HepG2 (cell line): ENCODE data around the gene SSC4D. TPM values are rescaled to one million over a fixed set of nuclear protein-coding genes. Genes with fewer than 3 reads are reported as not detected.
A peak's percentile ranks its signal among the peaks of the same experiment; 100 is the strongest.

Experiments
- AKAP8 ChIP-seq: sonication (generic); formaldehyde crosslinking; IDR thresholded peaks from 2 replicates; pipeline ENCODE4 v1.5.1; 2020; ENCODE audit warnings: mild to moderate bottlenecking, missing genetic modification reagents
- ATAD3A ChIP-seq: sonication (generic); formaldehyde crosslinking; IDR thresholded peaks from 2 replicates; pipeline ENCODE4 v1.4.0; 2020; ENCODE audit warnings: missing genetic modification reagents
- CBFB ChIP-seq: sonication (generic); formaldehyde crosslinking; IDR thresholded peaks from 2 replicates; pipeline ENCODE4 v1.4.0; 2020; ENCODE audit warnings: missing genetic modification reagents
- DPF2 ChIP-seq: sonication (generic); formaldehyde crosslinking; IDR thresholded peaks from 2 replicates; pipeline ENCODE4 v1.4.0; 2020; ENCODE audit warnings: mild to moderate bottlenecking, low read depth, missing genetic modification reagents, borderline replicate concordance
- PCBP2 ChIP-seq: fragments of 200-400 bp; formaldehyde crosslinking; optimal IDR thresholded peaks from 2 replicates; pipeline ENCODE3; 2018; ENCODE audit warnings: low read length, low read depth; ENCODE audit not compliant: poor library complexity, severe bottlenecking
- PITX1 ChIP-seq: sonication (generic); formaldehyde crosslinking; IDR thresholded peaks from 2 replicates; pipeline ENCODE4 v1.5.1; 2020; ENCODE audit warnings: mild to moderate bottlenecking, missing genetic modification reagents
- POLR2A ChIP-seq, 2 experiments: IDR thresholded peaks; 2 replicates each; pipeline ENCODE4 v1.6.1; 2011; ENCODE audit warnings: low read depth in 2 of 2, low read length in 2 of 2, mild to moderate bottlenecking in 1 of 2, moderate library complexity in 1 of 2; ENCODE audit not compliant: insufficient read depth in 1 of 2
- REL ChIP-seq: sonication (generic); formaldehyde crosslinking; conservative IDR thresholded peaks from 2 replicates; pipeline ENCODE4 v1.8.0; 2022; ENCODE audit warnings: mild to moderate bottlenecking, missing genetic modification reagents, moderate library complexity
- SALL1 ChIP-seq: sonication (generic); formaldehyde crosslinking; IDR thresholded peaks from 2 replicates; pipeline ENCODE4 v1.8.0; 2022; ENCODE audit warnings: mild to moderate bottlenecking, missing genetic modification reagents
- SATB2 ChIP-seq: sonication (generic); formaldehyde crosslinking; IDR thresholded peaks from 2 replicates; pipeline ENCODE4 v1.5.0; 2020; ENCODE audit warnings: missing genetic modification reagents
- SIN3B ChIP-seq: fragments of 150-350 bp; IDR thresholded peaks from 2 replicates; pipeline ENCODE4 v1.6.1; 2014; ENCODE audit warnings: low read length
- SMARCC2 ChIP-seq: fragments of 450-650 bp; IDR thresholded peaks from 2 replicates; pipeline ENCODE4 v1.6.1; 2017; ENCODE audit warnings: antibody characterized with exemption, mild to moderate bottlenecking
- SOX5 ChIP-seq: IDR thresholded peaks from 2 replicates; pipeline ENCODE4 v1.6.1; 2016; ENCODE audit warnings: borderline replicate concordance
- TAF1 ChIP-seq: sonication (generic); formaldehyde crosslinking; IDR thresholded peaks from 2 replicates; pipeline ENCODE4 v1.4.0; 2020; ENCODE audit warnings: missing genetic modification reagents
- TCF7L2 ChIP-seq: IDR thresholded peaks from 2 replicates; pipeline ENCODE4 v1.6.1; 2011; ENCODE audit warnings: mild to moderate bottlenecking, low read depth, low read length, moderate library complexity
- WIZ ChIP-seq: sonication (generic); formaldehyde crosslinking; IDR thresholded peaks from 2 replicates; pipeline ENCODE4 v1.5.1; 2020; ENCODE audit warnings: mild to moderate bottlenecking, missing genetic modification reagents
- ZIK1 ChIP-seq: sonication (generic); formaldehyde crosslinking; IDR thresholded peaks from 2 replicates; pipeline ENCODE4 v1.5.0; 2020; ENCODE audit warnings: mild to moderate bottlenecking, low read depth, missing genetic modification reagents, borderline replicate concordance
- ZNF3 ChIP-seq: IDR thresholded peaks from 2 replicates; pipeline ENCODE4 v1.7.0; 2017; ENCODE audit warnings: inconsistent platforms
- ZNF30 ChIP-seq: sonication (generic); formaldehyde crosslinking; IDR thresholded peaks from 2 replicates; pipeline ENCODE4 v1.5.0; 2020; ENCODE audit warnings: mild to moderate bottlenecking, missing genetic modification reagents
- ZNF615 ChIP-seq: sonication (generic); formaldehyde crosslinking; IDR thresholded peaks from 2 replicates; pipeline ENCODE4 v1.5.0; 2020; ENCODE audit warnings: mild to moderate bottlenecking, missing genetic modification reagents, borderline replicate concordance
- polyA plus RNA-seq, 8 experiments: library from polyadenylated mRNA; depleted of rRNA in 3 of 8; stranded (reverse) in 7 of 8; unstranded in 1 of 8; fragments of >200 nt; fragmentation: Illumina TruSeq in 4 of 8; extraction: Trizol in 4 of 8; gene quantifications; 2 replicates each; pipeline versions ENCODE4 v1.2.1 to v1.2.3, GENCODE V29; 2011 to 2016; ENCODE audit warnings: low read depth in 4 of 8, missing spikeins in 1 of 8, mixed read lengths in 1 of 8; ENCODE audit not compliant: insufficient read depth in 1 of 8
- total RNA-seq, 5 experiments: library from RNA; depleted of rRNA; stranded (reverse); fragments of >200 nt; fragmentation: Illumina TruSeq; extraction: Trizol; gene quantifications; 2 replicates each; pipeline ENCODE4 v1.2.3, GENCODE V29; 2016; ENCODE audit warnings: low read depth in 1 of 5
- TF ChIP-seq, protein P1 (sequence below): sonication (generic); formaldehyde crosslinking; IDR thresholded peaks from 2 replicates; pipeline ENCODE4 v1.5.1; 2020; ENCODE audit warnings: missing genetic modification reagents, mild to moderate bottlenecking, borderline replicate concordance
- TF ChIP-seq, protein P2 (sequence below): sonication (generic); formaldehyde crosslinking; IDR thresholded peaks from 2 replicates; pipeline ENCODE4 v1.5.0; 2020; ENCODE audit warnings: mild to moderate bottlenecking, missing genetic modification reagents
- TF ChIP-seq, protein P3 (sequence below): sonication (generic); formaldehyde crosslinking; IDR thresholded peaks from 2 replicates; pipeline ENCODE4 v1.4.0; 2020; ENCODE audit warnings: low read depth, mild to moderate bottlenecking, missing genetic modification reagents
- TF ChIP-seq, protein P4 (sequence below), 2 experiments: sonication (generic) in 1 of 2; formaldehyde crosslinking in 1 of 2; IDR thresholded peaks; 2 replicates each; pipeline versions ENCODE4 v1.4.0 to v1.6.1; 2018 to 2020; ENCODE audit warnings: missing genetic modification reagents in 2 of 2, borderline replicate concordance in 1 of 2, low read depth in 1 of 2, mild to moderate bottlenecking in 1 of 2, missing biosample characterization in 1 of 2

SSC4D gene
- total and polyA plus RNA-seq, 2 of the 13 experiments (the other 11 are each of a cell fraction or from before 2014, with no cell fraction given): 33.3 to 63.8 TPM

DNA sequence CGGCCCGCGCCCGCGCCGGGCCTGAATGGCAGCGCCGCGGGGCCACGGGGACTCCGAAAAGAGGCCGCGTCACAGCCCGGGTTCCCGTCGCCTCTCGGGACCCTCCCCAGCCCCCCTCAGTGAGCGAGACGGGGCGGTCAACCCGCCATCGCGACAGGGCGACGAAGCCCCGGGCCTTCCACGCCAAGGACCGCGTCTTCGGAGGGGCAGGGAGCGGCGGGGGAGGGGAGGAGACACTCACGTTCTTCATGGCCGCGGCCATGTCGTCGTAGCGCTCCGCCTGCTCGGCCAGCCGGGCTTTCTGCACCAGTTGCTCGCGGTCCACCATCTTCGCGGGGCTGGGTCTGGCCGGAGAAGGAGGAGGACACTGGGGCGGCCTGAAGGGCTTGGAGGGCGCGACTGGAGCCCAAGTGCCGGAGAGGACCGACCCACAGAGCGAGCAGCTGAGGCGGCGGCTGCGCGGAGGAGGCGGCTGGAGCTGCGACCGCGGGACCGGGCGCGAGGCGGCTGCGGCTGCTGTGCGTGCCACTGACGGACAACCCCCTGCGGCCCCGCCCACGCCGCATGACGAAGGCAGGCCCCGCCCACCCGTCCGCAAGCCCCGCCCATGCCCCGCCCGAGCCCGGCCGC, 50.9 kb downstream of the SSC4D start, which contains the start of gene YWHAG (continued):
- TF ChIP-seq, protein P1, sequence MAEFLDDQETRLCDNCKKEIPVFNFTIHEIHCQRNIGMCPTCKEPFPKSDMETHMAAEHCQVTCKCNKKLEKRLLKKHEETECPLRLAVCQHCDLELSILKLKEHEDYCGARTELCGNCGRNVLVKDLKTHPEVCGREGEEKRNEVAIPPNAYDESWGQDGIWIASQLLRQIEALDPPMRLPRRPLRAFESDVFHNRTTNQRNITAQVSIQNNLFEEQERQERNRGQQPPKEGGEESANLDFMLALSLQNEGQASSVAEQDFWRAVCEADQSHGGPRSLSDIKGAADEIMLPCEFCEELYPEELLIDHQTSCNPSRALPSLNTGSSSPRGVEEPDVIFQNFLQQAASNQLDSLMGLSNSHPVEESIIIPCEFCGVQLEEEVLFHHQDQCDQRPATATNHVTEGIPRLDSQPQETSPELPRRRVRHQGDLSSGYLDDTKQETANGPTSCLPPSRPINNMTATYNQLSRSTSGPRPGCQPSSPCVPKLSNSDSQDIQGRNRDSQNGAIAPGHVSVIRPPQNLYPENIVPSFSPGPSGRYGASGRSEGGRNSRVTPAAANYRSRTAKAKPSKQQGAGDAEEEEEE (CRISPR knock-in tag): 0 out of 2 replicates have a peak, but pooled peaks have one; percentile 72
- no peak for TF ChIP-seq REL (CRISPR knock-in tag)
- TF ChIP-seq DPF2 (CRISPR knock-in tag): no peak
- TF ChIP-seq WIZ (CRISPR knock-in tag): peak; percentile 82; the same call in 1 of the 2 replicates
- peak; percentile 83 for TF ChIP-seq SALL1 (CRISPR knock-in tag)
- 0 out of 2 replicates have a peak, but pooled peaks have one; percentile 86 for TF ChIP-seq ZNF30 (CRISPR knock-in tag)
- TF ChIP-seq ZIK1: no peak; the same call in 1 of the 2 replicates
- TF ChIP-seq ZNF3 (CRISPR knock-in tag): no peak
- no peak for TF ChIP-seq TCF7L2
- peak; percentile 72 for TF ChIP-seq AKAP8 (CRISPR knock-in tag)
- no peak for TF ChIP-seq SIN3B
- peak; percentile 59; the same call in 1 of the 2 replicates for TF ChIP-seq ATAD3A
- TF ChIP-seq SOX5 (CRISPR knock-in tag): peak; percentile 51
- no peak for TF ChIP-seq PCBP2
- TF ChIP-seq SATB2 (CRISPR knock-in tag): no peak
- no peak for TF ChIP-seq ZNF615 (CRISPR knock-in tag)
- TF ChIP-seq PITX1: 0 out of 2 replicates have a peak, but pooled peaks have one; percentile 33
- TF ChIP-seq, protein P2, sequence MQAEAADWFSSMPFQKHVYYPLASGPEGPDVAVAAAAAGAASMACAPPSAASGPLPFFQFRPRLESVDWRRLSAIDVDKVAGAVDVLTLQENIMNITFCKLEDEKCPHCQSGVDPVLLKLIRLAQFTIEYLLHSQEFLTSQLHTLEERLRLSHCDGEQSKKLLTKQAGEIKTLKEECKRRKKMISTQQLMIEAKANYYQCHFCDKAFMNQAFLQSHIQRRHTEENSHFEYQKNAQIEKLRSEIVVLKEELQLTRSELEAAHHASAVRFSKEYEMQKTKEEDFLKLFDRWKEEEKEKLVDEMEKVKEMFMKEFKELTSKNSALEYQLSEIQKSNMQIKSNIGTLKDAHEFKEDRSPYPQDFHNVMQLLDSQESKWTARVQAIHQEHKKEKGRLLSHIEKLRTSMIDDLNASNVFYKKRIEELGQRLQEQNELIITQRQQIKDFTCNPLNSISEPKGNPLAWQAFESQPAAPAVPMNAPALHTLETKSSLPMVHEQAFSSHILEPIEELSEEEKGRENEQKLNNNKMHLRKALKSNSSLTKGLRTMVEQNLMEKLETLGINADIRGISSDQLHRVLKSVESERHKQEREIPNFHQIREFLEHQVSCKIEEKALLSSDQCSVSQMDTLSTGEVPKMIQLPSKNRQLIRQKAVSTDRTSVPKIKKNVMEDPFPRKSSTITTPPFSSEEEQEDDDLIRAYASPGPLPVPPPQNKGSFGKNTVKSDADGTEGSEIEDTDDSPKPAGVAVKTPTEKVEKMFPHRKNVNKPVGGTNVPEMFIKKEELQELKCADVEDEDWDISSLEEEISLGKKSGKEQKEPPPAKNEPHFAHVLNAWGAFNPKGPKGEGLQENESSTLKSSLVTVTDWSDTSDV (CRISPR knock-in tag): peak; percentile 95
- no peak for TF ChIP-seq SMARCC2
- TF ChIP-seq, protein P3, sequence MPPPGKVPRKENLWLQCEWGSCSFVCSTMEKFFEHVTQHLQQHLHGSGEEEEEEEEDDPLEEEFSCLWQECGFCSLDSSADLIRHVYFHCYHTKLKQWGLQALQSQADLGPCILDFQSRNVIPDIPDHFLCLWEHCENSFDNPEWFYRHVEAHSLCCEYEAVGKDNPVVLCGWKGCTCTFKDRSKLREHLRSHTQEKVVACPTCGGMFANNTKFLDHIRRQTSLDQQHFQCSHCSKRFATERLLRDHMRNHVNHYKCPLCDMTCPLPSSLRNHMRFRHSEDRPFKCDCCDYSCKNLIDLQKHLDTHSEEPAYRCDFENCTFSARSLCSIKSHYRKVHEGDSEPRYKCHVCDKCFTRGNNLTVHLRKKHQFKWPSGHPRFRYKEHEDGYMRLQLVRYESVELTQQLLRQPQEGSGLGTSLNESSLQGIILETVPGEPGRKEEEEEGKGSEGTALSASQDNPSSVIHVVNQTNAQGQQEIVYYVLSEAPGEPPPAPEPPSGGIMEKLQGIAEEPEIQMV: peak; percentile 30
- TF ChIP-seq, protein P4, sequence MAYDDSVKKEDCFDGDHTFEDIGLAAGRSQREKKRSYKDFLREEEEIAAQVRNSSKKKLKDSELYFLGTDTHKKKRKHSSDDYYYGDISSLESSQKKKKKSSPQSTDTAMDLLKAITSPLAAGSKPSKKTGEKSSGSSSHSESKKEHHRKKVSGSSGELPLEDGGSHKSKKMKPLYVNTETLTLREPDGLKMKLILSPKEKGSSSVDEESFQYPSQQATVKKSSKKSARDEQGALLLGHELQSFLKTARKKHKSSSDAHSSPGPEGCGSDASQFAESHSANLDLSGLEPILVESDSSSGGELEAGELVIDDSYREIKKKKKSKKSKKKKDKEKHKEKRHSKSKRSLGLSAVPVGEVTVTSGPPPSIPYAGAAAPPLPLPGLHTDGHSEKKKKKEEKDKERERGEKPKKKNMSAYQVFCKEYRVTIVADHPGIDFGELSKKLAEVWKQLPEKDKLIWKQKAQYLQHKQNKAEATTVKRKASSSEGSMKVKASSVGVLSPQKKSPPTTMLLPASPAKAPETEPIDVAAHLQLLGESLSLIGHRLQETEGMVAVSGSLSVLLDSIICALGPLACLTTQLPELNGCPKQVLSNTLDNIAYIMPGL (CRISPR knock-in tag; IDR thresholded peaks at IDR 0.05; ENCODE audit: borderline replicate concordance in 1 of 2, low read depth in 1 of 2): peak; percentile 70 to 73; a peak in 3 of 4 replicates
- TF ChIP-seq TAF1 (CRISPR knock-in tag): peak; percentile 97
- TF ChIP-seq POLR2A (IDR thresholded peaks at IDR 0.05; ENCODE audit: insufficient read depth in 1 of 2, low read depth in 2 of 2, low read length in 2 of 2): peak; percentile 98 to 100
- no peak for TF ChIP-seq CBFB (CRISPR knock-in tag)
